Effector memory CD4-positive, alpha-beta T cell (primary cell): Measurements from ENCODE around the gene TRPM6.

Experiments
- DNase-seq, 3 donors: peaks; one replicate each; pipeline ENCODE4 v3.0.0-alpha.2; 2020
- H3K27ac ChIP-seq: 2 replicates; pipeline ENCODE4 v1.7.0; 2013; ENCODE audit warnings: mild to moderate bottlenecking, low read length, moderate library complexity; ENCODE audit not compliant: insufficient read depth, poor library complexity, severe bottlenecking
- H3K27me3 ChIP-seq: replicated peaks from 2 replicates; pipeline ENCODE4 v1.7.0; 2013; ENCODE audit warnings: mild to moderate bottlenecking, low read length; ENCODE audit not compliant: insufficient read depth, control insufficient read depth, poor library complexity, severe bottlenecking
- H3K36me3 ChIP-seq: 2 replicates; pipeline ENCODE4 v1.7.0; 2013; ENCODE audit warnings: mild to moderate bottlenecking, low read length, moderate library complexity; ENCODE audit not compliant: control insufficient read depth, insufficient read depth
- H3K4me1 ChIP-seq: 2 replicates; pipeline ENCODE4 v1.7.0; 2013; ENCODE audit warnings: low read length, mild to moderate bottlenecking; ENCODE audit not compliant: control insufficient read depth, insufficient read depth, poor library complexity, severe bottlenecking
- H3K4me3 ChIP-seq: 2 replicates; pipeline ENCODE4 v1.7.0; 2013; ENCODE audit warnings: low read length, low read depth, mild to moderate bottlenecking; ENCODE audit not compliant: insufficient read depth, poor library complexity, severe bottlenecking
- H3K9me3 ChIP-seq: 2 replicates; pipeline ENCODE4 v1.7.0; 2013; ENCODE audit warnings: mild to moderate bottlenecking, low read length, moderate library complexity; ENCODE audit not compliant: control insufficient read depth
- total RNA-seq, 3 donors: gene quantifications; one replicate each; lab custom pipeline; 2026; lab: John Stamatoyannopoulos, UW

TRPM6 gene, protein sequence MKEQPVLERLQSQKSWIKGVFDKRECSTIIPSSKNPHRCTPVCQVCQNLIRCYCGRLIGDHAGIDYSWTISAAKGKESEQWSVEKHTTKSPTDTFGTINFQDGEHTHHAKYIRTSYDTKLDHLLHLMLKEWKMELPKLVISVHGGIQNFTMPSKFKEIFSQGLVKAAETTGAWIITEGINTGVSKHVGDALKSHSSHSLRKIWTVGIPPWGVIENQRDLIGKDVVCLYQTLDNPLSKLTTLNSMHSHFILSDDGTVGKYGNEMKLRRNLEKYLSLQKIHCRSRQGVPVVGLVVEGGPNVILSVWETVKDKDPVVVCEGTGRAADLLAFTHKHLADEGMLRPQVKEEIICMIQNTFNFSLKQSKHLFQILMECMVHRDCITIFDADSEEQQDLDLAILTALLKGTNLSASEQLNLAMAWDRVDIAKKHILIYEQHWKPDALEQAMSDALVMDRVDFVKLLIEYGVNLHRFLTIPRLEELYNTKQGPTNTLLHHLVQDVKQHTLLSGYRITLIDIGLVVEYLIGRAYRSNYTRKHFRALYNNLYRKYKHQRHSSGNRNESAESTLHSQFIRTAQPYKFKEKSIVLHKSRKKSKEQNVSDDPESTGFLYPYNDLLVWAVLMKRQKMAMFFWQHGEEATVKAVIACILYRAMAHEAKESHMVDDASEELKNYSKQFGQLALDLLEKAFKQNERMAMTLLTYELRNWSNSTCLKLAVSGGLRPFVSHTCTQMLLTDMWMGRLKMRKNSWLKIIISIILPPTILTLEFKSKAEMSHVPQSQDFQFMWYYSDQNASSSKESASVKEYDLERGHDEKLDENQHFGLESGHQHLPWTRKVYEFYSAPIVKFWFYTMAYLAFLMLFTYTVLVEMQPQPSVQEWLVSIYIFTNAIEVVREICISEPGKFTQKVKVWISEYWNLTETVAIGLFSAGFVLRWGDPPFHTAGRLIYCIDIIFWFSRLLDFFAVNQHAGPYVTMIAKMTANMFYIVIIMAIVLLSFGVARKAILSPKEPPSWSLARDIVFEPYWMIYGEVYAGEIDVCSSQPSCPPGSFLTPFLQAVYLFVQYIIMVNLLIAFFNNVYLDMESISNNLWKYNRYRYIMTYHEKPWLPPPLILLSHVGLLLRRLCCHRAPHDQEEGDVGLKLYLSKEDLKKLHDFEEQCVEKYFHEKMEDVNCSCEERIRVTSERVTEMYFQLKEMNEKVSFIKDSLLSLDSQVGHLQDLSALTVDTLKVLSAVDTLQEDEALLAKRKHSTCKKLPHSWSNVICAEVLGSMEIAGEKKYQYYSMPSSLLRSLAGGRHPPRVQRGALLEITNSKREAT (N-terminal part only)
- 0 to 1.4 (median 0) reads per million in 3 donors for total RNA-seq

- peaks cover 11% of the 10 kb centered on the region for H3K27me3 ChIP-seq
- H3K4me3 ChIP-seq: peak within 1 kb of the TSS; percentile 55
- H3K9me3 ChIP-seq: no peaks in the 10 kb centered on the region
- no peak for DNase-seq
- H3K36me3 ChIP-seq: no peaks in the 10 kb centered on the region
- no peak within 1 kb of the TSS for H3K27ac ChIP-seq
- H3K4me1 ChIP-seq: peaks cover 15% of the 10 kb centered on the region
These were observed at the start of gene TRPM6 for GRCh38 chr9:74887041-74887980. Gene TRPM6, minus strand, starts transcription at chr9:74887921. Its CDS starts 65 bp downstream, at chr9:74887856.

- no peak overlapping the region for H3K27ac ChIP-seq
- no peaks in the 10 kb centered on the region for H3K36me3 ChIP-seq
- no peak overlapping the region for H3K4me3 ChIP-seq
- no peaks in the 10 kb centered on the region for H3K9me3 ChIP-seq
- H3K27me3 ChIP-seq: no peaks in the 10 kb centered on the region
- DNase-seq: no peak
- no peaks in the 10 kb centered on the region for H3K4me1 ChIP-seq
These were observed 47.3 kb upstream of the TRPM6 start for GRCh38 chr9:74935008-74935407.

- no peaks in the 10 kb centered on the region for H3K4me1 ChIP-seq
- no peak overlapping the region for H3K27ac ChIP-seq
- DNase-seq: no peak
- no peak overlapping the region for H3K4me3 ChIP-seq
- H3K27me3 ChIP-seq: no peaks in the 10 kb centered on the region
- H3K9me3 ChIP-seq: no peaks in the 10 kb centered on the region
- H3K36me3 ChIP-seq: no peaks in the 10 kb centered on the region
These were observed 34.0 kb upstream of the TRPM6 start for GRCh38 chr9:74921737-74922136.

DNA sequence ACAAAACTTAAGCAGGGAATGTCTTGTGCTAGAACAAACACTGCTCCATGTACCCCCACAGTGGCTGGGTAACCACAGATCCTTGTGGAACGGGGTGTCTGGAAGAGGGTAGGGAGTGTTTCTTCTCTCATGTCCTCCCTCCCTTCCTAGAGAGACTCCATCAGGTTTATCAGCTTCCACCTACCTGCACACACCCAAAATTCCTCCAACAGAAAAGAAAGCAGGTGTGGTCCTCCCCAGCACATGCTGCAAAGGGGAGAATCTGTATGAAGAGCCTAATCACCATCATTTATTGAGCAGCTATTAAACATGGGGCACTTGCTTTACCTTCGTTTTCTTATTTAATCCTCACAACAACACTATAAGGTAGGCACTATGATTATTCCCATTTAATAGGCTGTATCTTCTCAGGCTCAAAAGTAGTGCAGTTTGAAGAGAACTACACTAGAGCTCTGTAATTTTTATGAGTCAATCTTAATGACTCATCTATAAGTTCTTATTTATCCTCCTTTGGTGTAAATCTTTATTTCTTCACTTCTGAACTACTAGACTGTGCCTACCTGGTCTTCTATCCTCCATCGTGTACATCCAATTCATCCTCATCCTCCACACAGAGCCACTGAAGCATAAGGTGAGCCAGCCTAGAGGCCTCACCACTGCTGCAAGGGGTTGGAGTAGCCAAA lies 33.4 kb upstream of the TRPM6 start:
- no peaks in the 10 kb centered on the region for H3K9me3 ChIP-seq
- no peaks in the 10 kb centered on the region for H3K4me1 ChIP-seq
- H3K4me3 ChIP-seq: no peak overlapping the region
- no peaks in the 10 kb centered on the region for H3K27me3 ChIP-seq
- H3K27ac ChIP-seq: no peak overlapping the region
- no peaks in the 10 kb centered on the region for H3K36me3 ChIP-seq
- no peak for DNase-seq

GRCh38 chr9:74910036-74910435 lies 22.3 kb upstream of the TRPM6 start:
- no peak for DNase-seq
- no peaks in the 10 kb centered on the region for H3K4me1 ChIP-seq
- no peaks in the 10 kb centered on the region for H3K27me3 ChIP-seq
- H3K4me3 ChIP-seq: no peak overlapping the region
- no peak overlapping the region for H3K27ac ChIP-seq
- H3K9me3 ChIP-seq: no peaks in the 10 kb centered on the region
- H3K36me3 ChIP-seq: no peaks in the 10 kb centered on the region

DNA sequence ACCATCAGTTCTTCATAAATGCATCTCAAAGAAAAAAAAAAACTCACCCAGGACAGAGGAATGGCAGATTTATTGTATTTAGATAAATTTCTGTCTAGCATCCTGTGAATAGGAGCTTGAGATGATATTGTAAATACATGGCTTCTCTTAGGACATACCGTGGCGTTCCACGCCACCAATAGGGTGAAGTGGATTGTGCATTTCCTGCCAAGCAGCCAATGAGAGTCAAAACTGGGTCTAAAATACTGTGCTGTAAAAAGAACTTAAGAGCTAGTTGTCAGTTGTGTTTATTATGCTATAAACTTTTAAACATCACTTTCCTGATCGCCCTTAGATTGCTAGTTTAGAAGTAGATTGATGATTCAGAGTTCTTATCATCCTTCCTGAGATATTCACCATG lies 20.9 kb upstream of the TRPM6 start:
- H3K4me3 ChIP-seq: no peak overlapping the region
- H3K36me3 ChIP-seq: no peaks in the 10 kb centered on the region
- no peaks in the 10 kb centered on the region for H3K27me3 ChIP-seq
- no peaks in the 10 kb centered on the region for H3K9me3 ChIP-seq
- no peak overlapping the region for H3K27ac ChIP-seq
- H3K4me1 ChIP-seq: no peaks in the 10 kb centered on the region
- no peak for DNase-seq

DNA sequence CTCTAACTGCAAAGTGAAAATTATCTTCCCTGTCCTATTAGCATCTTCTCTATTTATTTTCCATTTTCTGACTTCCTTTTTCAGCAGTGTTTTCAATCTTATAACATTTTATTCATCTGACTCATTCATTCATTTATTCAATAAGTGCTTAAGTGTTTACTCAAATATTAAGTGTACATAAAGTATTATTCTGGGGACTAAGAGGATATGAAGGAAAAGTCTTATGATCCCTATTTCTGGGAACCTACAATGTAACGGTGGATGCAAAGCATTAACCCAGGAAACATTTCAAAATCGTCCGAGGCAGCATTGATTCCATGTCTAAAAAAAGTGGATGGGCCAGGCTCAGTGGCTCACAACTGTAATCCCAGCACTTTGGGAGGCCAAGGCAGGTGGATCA lies 19.4 kb upstream of the TRPM6 start:
- Histone ChIP-seq H3K36me3 (no peaks in the 10 kb centered on the region), H3K27me3 (no peaks in the 10 kb centered on the region), H3K27ac (no peak overlapping the region), H3K4me1 (no peaks in the 10 kb centered on the region), H3K4me3 (no peak overlapping the region), H3K9me3 (no peaks in the 10 kb centered on the region)
- no peak for DNase-seq

GRCh38 chr9:74901001-74901400 lies 13.3 kb upstream of the TRPM6 start:
- H3K4me1 ChIP-seq: no peaks in the 10 kb centered on the region
- H3K4me3 ChIP-seq: no peak overlapping the region
- no peaks in the 10 kb centered on the region for H3K27me3 ChIP-seq
- DNase-seq: no peak
- H3K9me3 ChIP-seq: no peaks in the 10 kb centered on the region
- H3K36me3 ChIP-seq: no peaks in the 10 kb centered on the region
- H3K27ac ChIP-seq: no peak overlapping the region
